Omental fat pad (tissue), 4 donors: ENCODE data around the gene TMEM92. TPM values are rescaled to one million over a fixed set of nuclear protein-coding genes. Genes with fewer than 3 reads are reported as not detected.

Experiments used
- ATAC-seq: fragments of 150-250 bp; one replicate; pipeline ENCODE4 v1.9.1; 2016; ENCODE audit warnings: mild to moderate bottlenecking, moderate library complexity; ENCODE audit not compliant: low FRiP score
- DNase-seq: peaks from one replicate; pipeline ENCODE4 v3.0.0-alpha.2; 2019; ENCODE audit warnings: low spot score
- total RNA-seq, 4 donors: library from RNA; depleted of rRNA; stranded (reverse); fragments of >200 nt; gene quantifications; one replicate each; pipeline ENCODE4 v1.1.0, GENCODE V29; 2016
- TF ChIP-seq, protein P1 (sequence below), 3 donors: fragments of 450-650 bp; IDR thresholded peaks; one replicate each; pipeline ENCODE4 v1.5.1; 2016 to 2017; ENCODE audit warnings: antibody characterized with exemption in 3 of 3, mild to moderate bottlenecking in 3 of 3, moderate library complexity in 2 of 3

Gene TMEM92
- total RNA-seq, 4 donors from 2014 or later: 0.93 TPM; not detected in 3

DNA sequence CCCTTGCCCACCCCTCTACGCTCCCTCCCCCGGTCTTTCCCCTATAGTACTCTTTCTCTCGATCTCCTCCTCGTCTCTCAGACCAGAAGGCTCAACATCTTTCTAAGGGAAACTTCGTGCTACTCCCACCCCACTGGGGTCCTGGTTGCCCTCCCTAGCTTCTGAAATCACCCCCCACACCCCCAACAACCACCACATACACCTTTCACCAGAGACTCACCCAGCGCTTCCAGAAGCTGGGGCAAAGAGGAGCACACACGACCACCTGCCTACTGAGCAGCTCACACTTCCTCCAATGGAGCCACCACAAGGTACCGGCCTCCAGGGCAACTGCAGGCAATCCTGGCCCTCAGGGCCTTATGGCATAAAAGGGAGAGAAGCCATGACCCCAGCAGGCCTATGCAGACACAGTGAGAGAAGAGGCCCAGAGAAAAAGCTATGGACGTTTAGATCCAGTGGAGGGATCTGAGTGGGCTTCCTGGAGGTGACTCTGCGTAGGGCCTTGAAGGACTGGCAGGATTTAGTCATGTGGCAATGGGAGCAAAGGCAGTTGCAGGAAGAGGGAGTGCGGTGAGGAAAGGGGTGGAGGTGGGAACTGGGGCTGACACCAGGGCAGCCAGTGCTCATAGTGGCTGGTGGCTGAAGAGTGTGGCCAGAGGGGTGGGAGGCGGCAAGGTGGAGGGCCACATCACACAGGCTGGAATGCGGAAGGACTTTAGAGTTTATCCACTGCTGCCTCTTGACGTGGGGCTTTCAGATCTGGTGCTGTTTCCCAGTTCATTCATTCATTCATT is 12.1 kb upstream of the TMEM92 start:
- TF ChIP-seq, protein P1, sequence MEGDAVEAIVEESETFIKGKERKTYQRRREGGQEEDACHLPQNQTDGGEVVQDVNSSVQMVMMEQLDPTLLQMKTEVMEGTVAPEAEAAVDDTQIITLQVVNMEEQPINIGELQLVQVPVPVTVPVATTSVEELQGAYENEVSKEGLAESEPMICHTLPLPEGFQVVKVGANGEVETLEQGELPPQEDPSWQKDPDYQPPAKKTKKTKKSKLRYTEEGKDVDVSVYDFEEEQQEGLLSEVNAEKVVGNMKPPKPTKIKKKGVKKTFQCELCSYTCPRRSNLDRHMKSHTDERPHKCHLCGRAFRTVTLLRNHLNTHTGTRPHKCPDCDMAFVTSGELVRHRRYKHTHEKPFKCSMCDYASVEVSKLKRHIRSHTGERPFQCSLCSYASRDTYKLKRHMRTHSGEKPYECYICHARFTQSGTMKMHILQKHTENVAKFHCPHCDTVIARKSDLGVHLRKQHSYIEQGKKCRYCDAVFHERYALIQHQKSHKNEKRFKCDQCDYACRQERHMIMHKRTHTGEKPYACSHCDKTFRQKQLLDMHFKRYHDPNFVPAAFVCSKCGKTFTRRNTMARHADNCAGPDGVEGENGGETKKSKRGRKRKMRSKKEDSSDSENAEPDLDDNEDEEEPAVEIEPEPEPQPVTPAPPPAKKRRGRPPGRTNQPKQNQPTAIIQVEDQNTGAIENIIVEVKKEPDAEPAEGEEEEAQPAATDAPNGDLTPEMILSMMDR (IDR thresholded peaks at IDR 0.05): no peak
- no peak for ATAC-seq
- DNase-seq: no peak

DNA sequence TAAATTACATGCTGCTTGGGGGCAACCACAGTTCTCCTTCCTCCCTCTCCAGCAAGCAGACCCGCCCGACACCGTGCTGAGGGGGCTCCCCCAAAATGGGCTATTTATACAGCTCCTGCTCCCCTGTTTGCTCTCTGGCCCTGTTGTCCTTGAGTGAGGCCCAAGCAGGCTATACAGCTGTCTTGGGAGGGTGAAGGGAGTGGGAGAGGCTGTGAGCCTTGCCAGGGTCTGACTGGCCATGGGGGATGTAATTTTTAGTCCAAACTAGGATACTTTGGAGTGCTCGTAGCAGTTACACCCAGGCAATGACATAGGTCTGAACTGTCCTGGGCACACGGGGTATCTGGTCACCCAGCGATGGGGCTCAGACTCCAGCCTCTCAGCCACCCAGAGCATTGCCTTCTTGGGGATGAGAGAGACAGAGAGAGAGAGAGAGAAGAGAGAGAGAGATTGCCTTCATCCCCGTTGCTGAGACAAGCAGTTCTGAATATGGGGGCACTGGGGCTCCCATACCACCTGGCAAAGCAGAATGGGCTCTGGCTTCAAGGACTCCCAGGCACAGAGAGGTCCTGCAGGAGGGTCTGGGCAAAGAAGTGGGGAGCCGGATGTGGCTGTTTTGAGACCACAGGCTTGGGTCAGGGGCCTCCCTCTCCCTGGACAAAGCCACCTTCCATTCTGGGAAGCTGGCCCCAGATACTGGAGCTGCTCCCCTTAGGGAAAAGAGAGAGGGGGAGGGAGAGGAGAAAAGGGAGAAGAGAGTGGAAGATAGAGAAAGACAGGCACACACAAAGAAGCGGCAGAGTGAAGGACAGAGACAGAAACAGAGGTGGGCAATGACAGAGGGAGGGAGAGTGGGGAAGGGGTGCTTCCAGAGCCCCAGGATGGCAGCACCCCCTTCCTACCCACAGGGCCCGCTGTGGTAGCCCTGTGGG is 10.7 kb upstream of the TMEM92 start:
- ATAC-seq: no peak
- DNase-seq: no peak
- TF ChIP-seq, protein P1 (IDR thresholded peaks at IDR 0.05): no peak

GRCh38 chr17:50264263-50265113 is 9.8 kb upstream of the TMEM92 start:
- peak; percentile 21 for ATAC-seq
- TF ChIP-seq, protein P1 (IDR thresholded peaks at IDR 0.05): no peak

DNA sequence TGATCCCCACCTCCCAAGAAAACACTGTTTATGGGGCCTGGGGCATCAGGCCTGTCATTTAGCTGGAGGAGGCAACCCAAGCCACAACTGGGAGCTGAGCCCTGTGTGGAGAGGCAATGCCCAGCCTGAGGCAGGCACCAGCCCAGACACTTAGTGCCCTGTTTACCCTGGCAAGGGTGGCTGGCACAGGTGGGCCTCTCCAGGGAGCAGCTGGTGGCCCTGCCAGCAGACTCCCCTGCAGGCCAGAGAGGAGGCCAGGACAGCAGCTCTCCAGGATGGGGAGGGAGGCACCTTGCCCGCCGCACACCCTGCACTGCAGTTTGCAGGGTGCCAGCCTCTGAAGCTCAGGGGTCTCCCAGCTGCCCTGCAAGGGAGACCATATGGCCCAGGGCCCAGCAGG is 9.1 kb upstream of the TMEM92 start:
- TF ChIP-seq, protein P1 (IDR thresholded peaks at IDR 0.05): no peak
- DNase-seq: no peak
- ATAC-seq: no peak

More at GRCh38 chr17:50264263-50265113, 9.8 kb upstream of the TMEM92 start:
- DNase-seq: no peak

GRCh38 chr17:50265690-50266315 is 8.5 kb upstream of the TMEM92 start:
- DNase-seq: no peak
- ATAC-seq: no peak

More at GRCh38 chr17:50265690-50266315, 8.5 kb upstream of the TMEM92 start:
- TF ChIP-seq, protein P1 (IDR thresholded peaks at IDR 0.05): no peak
